Adrenal gland (tissue), 12 donors: ENCODE measurements around the gene LIPC. TPM values are rescaled to one million over a fixed set of nuclear protein-coding genes. Genes with fewer than 3 reads are reported as not detected.

Experiments used
- DNase-seq, 7 donors: peaks; one replicate each; pipeline ENCODE4 v3.0.0-alpha.2; 2019 to 2020
- H3K27ac ChIP-seq, 5 donors: fragments of 200-600 bp; sonication (generic) in 4 of 5; 1 replicate in 3 of 5; 2 replicates in 2 of 5; pipeline versions ENCODE4 v1.5.1 to v1.8.0; 2016 to 2020; ENCODE audit warnings: mild to moderate bottlenecking in 1 of 5
- H3K27me3 ChIP-seq: fragments of 200-600 bp; 2 replicates; pipeline ENCODE4 v1.8.0; 2021
- H3K36me3 ChIP-seq, 2 donors: fragments of 200-600 bp; replicated peaks in 1 of 2; 1 replicate in 1 of 2; 2 replicates in 1 of 2; pipeline versions ENCODE4 v1.5.1 to v1.8.0; 2018 to 2022
- H3K4me1 ChIP-seq, 2 donors: fragments of 200-600 bp; replicated peaks in 1 of 2; 1 replicate in 1 of 2; 2 replicates in 1 of 2; pipeline versions ENCODE4 v1.5.1 to v1.8.0; 2018 to 2021
- H3K4me3 ChIP-seq, 4 donors: fragments of 200-600 bp; sonication (generic) in 3 of 4; one replicate each; pipeline ENCODE4 v1.5.1; 2016 to 2018
- H3K9me3 ChIP-seq, 3 donors: fragments of 200-600 bp; sonication (generic) in 1 of 3; replicated peaks in 1 of 3; 1 replicate in 2 of 3; 2 replicates in 1 of 3; pipeline versions ENCODE4 v1.5.1 to v1.8.0; 2016 to 2021
- CTCF ChIP-seq, 6 experiments: fragments of 450-650 bp in 4 of 6; fragments of 200-600 bp in 2 of 6; sonication (generic) in 1 of 6; IDR thresholded peaks; 1 replicate in 5 of 6; 2 replicates in 1 of 6; pipeline versions ENCODE4 v1.5.1 to v1.8.0; 2016 to 2021; ENCODE audit warnings: antibody characterized with exemption in 6 of 6, mild to moderate bottlenecking in 2 of 6, moderate library complexity in 1 of 6
- POLR2A ChIP-seq, 2 donors: fragments of 450-650 bp; IDR thresholded peaks; one replicate each; pipeline ENCODE4 v1.6.1; 2017; ENCODE audit warnings: antibody characterized with exemption in 2 of 2, mild to moderate bottlenecking in 2 of 2, moderate library complexity in 1 of 2
- WGBS, 4 donors: extraction: QIAGEN DNeasy Blood & Tissue Kit in 2 of 4; methylation state at CpG; one replicate each; pipeline versions ENCODE4 v1.1.5 to v1.1.7; 2013 to 2017; 5-methylcytosine and 5-hydroxymethylcytosine counted together
- intact Hi-C, 2 donors: fragments of 100-400 bp; cut with DNase I; formaldehyde crosslinking; loops; one replicate each; pipeline versions ENCODE4 v1.14.1 to v1.15.0; 2022 to 2023
- polyA plus RNA-seq, 3 donors: library from polyadenylated mRNA; stranded (reverse); fragments of 200-250 nt in 2 of 3; fragments of 350-450 nt in 1 of 3; fragmentation: Illumina TruSeq in 1 of 3; extraction: RNeasy Lipid Tissue Mini Kit (QIAGEN cat#74804) in 1 of 3; gene quantifications; one replicate each; pipeline ENCODE4 v1.2.3, GENCODE V29; 2013 to 2014
- total RNA-seq, 9 donors: library from RNA; depleted of rRNA in 4 of 9; stranded (reverse); fragments of >200 nt in 4 of 9; fragments of 120-200 nt in 1 of 9; fragmentation: NEBNext Ultra II Directional in 1 of 9; extraction: Animal tissue kit (Norgen Biotek cat#: 25700) in 1 of 9; gene quantifications; one replicate each; pipeline versions ENCODE4 v1.1.0 to v1.2.4, GENCODE V29; 2013 to 2023
- donor health status: healthy with polysubstance abuse.
- donor health status: Bipolar disorder and iron deficiency.
- donor health status: DM: yes; HTN: yes; CAD: no.
- donor health status: DM: no; HTN: no; CAD: no.
- donor health status: DM: no; HTN: no; CAD: no.
- donor health status: DM: yes; HTN: yes; CAD: no.

LIPC gene
- total and polyA plus RNA-seq, 12 donors = 0.11 to 1.0 (median 0.24) TPM; not detected in 5

- H3K36me3 ChIP-seq = no peaks in the 10 kb centered on the region
- H3K27ac ChIP-seq = no peak overlapping the region
- TF ChIP-seq POLR2A (IDR thresholded peaks at IDR 0.05) (no peak), CTCF (IDR thresholded peaks at IDR 0.05) (no peak)
- no peak overlapping the region for H3K4me3 ChIP-seq
- intact Hi-C loops = no loop called here
- H3K27me3 ChIP-seq = no peaks in the 10 kb centered on the region
- no peaks in the 10 kb centered on the region for H3K9me3 ChIP-seq
- H3K4me1 ChIP-seq = peaks cover 0 to 6% of the 10 kb centered on the region in 2 donors
- DNase-seq = peak in 2 of 7 donors; percentile 13 to 51
- WGBS, 4 donors = 69 to 78% (median 71%) methylated on average over 8 of the region's 8 CpGs
Measured at GRCh38 chr15:58515807-58516206, 84.0 kb downstream of the LIPC start.

GRCh38 chr15:58517252-58517681 is 85.5 kb downstream of the LIPC start:
- TF ChIP-seq POLR2A (IDR thresholded peaks at IDR 0.05) (no peak), CTCF (IDR thresholded peaks at IDR 0.05) (no peak)
- H3K9me3 ChIP-seq = no peaks in the 10 kb centered on the region
- peaks cover 0 to 13% of the 10 kb centered on the region in 2 donors for H3K4me1 ChIP-seq
- H3K36me3 ChIP-seq = no peaks in the 10 kb centered on the region
- DNase-seq = peak in 1 of 7 donors; percentile 17
- H3K27me3 ChIP-seq = no peaks in the 10 kb centered on the region
- WGBS, 4 donors = 88 to 91% (median 90%) methylated on average over 2 to 3 of the region's 3 CpGs
- intact Hi-C loops = no loop called here
- no peak overlapping the region for H3K4me3 ChIP-seq
- H3K27ac ChIP-seq = peak overlapping the region in 1 of 5 donors; percentile 66

- 74 to 82% (median 76%) methylated on average over 9 of the region's 9 CpGs for WGBS, 4 donors
- H3K4me3 ChIP-seq = no peak overlapping the region
- DNase-seq = peak in 2 of 7 donors; percentile 17 to 45
- no peaks in the 10 kb centered on the region for H3K27me3 ChIP-seq
- intact Hi-C loops = no loop called here
- no peaks in the 10 kb centered on the region for H3K36me3 ChIP-seq
- H3K27ac ChIP-seq = peak overlapping the region in 1 of 5 donors; percentile 66
- TF ChIP-seq POLR2A (IDR thresholded peaks at IDR 0.05) (no peak), CTCF (IDR thresholded peaks at IDR 0.05) (no peak)
- H3K9me3 ChIP-seq = no peaks in the 10 kb centered on the region
- H3K4me1 ChIP-seq = peaks cover 0 to 13% of the 10 kb centered on the region in 2 donors
Measured at GRCh38 chr15:58517682-58518525, 86.1 kb downstream of the LIPC start.

GRCh38 chr15:58518626-58519025 is 86.8 kb downstream of the LIPC start:
- 54 to 75% (median 64%) methylated on average over 7 to 8 of the region's 8 CpGs for WGBS, 4 donors
- Histone ChIP-seq H3K27ac (no peak overlapping the region), H3K4me3 (no peak overlapping the region), H3K27me3 (no peaks in the 10 kb centered on the region), H3K36me3 (no peaks in the 10 kb centered on the region), H3K9me3 (no peaks in the 10 kb centered on the region), H3K4me1 (peaks cover 0 to 13% of the 10 kb centered on the region in 2 donors)
- intact Hi-C loops = no loop called here
- TF ChIP-seq POLR2A (IDR thresholded peaks at IDR 0.05) = no peak
- no peak for TF ChIP-seq CTCF (IDR thresholded peaks at IDR 0.05)
- no peak for DNase-seq
